H1 (cell line): ENCODE measurements around the gene ENOX2. TPM values are rescaled to one million over a fixed set of nuclear protein-coding genes. Genes with fewer than 3 reads are reported as not detected.

ENCODE experiments used
- CTCF ChIA-PET: fragments of 300-600 bp; sonication (Branson Sonifier 250); formaldehyde crosslinking; loops from one replicate; lab custom pipeline; 2021; ENCODE audit not compliant: partially characterized antibody; lab: Charles Lee
- POLR2A ChIA-PET: fragments of 300-600 bp; sonication (Branson Sonifier 250); formaldehyde crosslinking; loops from one replicate; lab custom pipeline; 2021; ENCODE audit warnings: inconsistent platforms; ENCODE audit not compliant: partially characterized antibody; lab: Charles Lee
- DNase-seq, 2 experiments: peaks; one replicate each; pipeline versions ENCODE4 v3.0.0 to v3.0.0-alpha.2; 2010 to 2022; ENCODE audit warnings: low spot score in 2 of 2, low read depth in 1 of 2, mixed read lengths in 1 of 2
- FAIRE-seq: peaks from 2 replicates; lab custom pipeline; 2011; peaks lifted over from hg19 to GRCh38; lab: Jason Lieb, UNC
- H2AFZ ChIP-seq: 2 replicates; pipeline ENCODE4 v1.8.1; 2012; ENCODE audit warnings: low read length, inconsistent platforms
- H2AK5ac ChIP-seq: 2 replicates; pipeline ENCODE4 v1.6.1; 2013; ENCODE audit warnings: low read depth, low read length
- H2BK120ac ChIP-seq: replicated peaks from 2 replicates; pipeline ENCODE3; 2013; ENCODE audit warnings: low read depth, low read length, inconsistent platforms
- H2BK12ac ChIP-seq: 2 replicates; pipeline ENCODE4 v1.6.1; 2013; ENCODE audit warnings: low read depth, low read length
- H2BK15ac ChIP-seq: 2 replicates; pipeline ENCODE4 v1.6.1; 2013; ENCODE audit warnings: low read length
- H2BK20ac ChIP-seq: 2 replicates; pipeline ENCODE4 v1.6.1; 2013; ENCODE audit warnings: low read length
- H2BK5ac ChIP-seq: 2 replicates; pipeline ENCODE4 v1.6.1; 2013; ENCODE audit warnings: low read depth, low read length
- H3K14ac ChIP-seq: 2 replicates; pipeline ENCODE4 v1.6.1; 2013; ENCODE audit warnings: inconsistent platforms; ENCODE audit not compliant: insufficient read length
- H3K18ac ChIP-seq: 2 replicates; pipeline ENCODE4 v1.6.1; 2013; ENCODE audit warnings: low read length; ENCODE audit errors: extremely low read depth
- H3K23ac ChIP-seq: 2 replicates; pipeline ENCODE4 v1.6.1; 2013; ENCODE audit warnings: inconsistent platforms; ENCODE audit not compliant: insufficient read length
- H3K23me2 ChIP-seq: 2 replicates; pipeline ENCODE4 v1.6.1; 2013; ENCODE audit warnings: low read depth, low read length
- H3K27ac ChIP-seq: 2 replicates; pipeline ENCODE4 v1.6.1; 2011; ENCODE audit warnings: low read depth, low read length, inconsistent platforms
- H3K27me3 ChIP-seq, 4 experiments: replicated peaks in 1 of 4; 1 replicate in 1 of 4; 2 replicates in 3 of 4; pipeline versions ENCODE4 v1.6.1 to v1.8.1; 2011 to 2013; ENCODE audit warnings: low read length in 3 of 4, mild to moderate bottlenecking in 3 of 4, inconsistent platforms in 2 of 4, mixed read lengths in 2 of 4, moderate library complexity in 1 of 4; ENCODE audit not compliant: control insufficient read depth in 3 of 4, insufficient read depth in 3 of 4; ENCODE audit errors: extremely low read depth in 1 of 4
- H3K36me3 ChIP-seq, 4 experiments: 2 replicates each; pipeline versions ENCODE4 v1.6.1 to v1.8.1; 2011 to 2013; ENCODE audit warnings: mild to moderate bottlenecking in 4 of 4, low read length in 3 of 4, moderate library complexity in 2 of 4, control low read depth in 1 of 4, inconsistent platforms in 1 of 4; ENCODE audit not compliant: insufficient read depth in 4 of 4, control insufficient read depth in 2 of 4
- H3K4ac ChIP-seq: replicated peaks from 2 replicates; pipeline ENCODE3; 2013; ENCODE audit warnings: low read length, low read depth, mixed read lengths, inconsistent platforms; ENCODE audit not compliant: insufficient read length
- H3K4me1 ChIP-seq, 4 experiments: replicated peaks in 1 of 4; 1 replicate in 1 of 4; 2 replicates in 3 of 4; pipeline versions ENCODE4 v1.6.1 to v1.8.1; 2011 to 2013; ENCODE audit warnings: low read length in 3 of 4, inconsistent platforms in 2 of 4, mixed read lengths in 1 of 4; ENCODE audit not compliant: insufficient read depth in 4 of 4, control insufficient read depth in 3 of 4
- H3K4me2 ChIP-seq, 2 experiments: 2 replicates each; pipeline versions ENCODE4 v1.6.1 to v1.8.1; 2011 to 2013; ENCODE audit warnings: low read depth in 2 of 2, low read length in 2 of 2, control low read depth in 1 of 2, inconsistent platforms in 1 of 2, mild to moderate bottlenecking in 1 of 2; ENCODE audit not compliant: insufficient read depth in 1 of 2
- H3K4me3 ChIP-seq, 4 experiments: fragments of 200-600, 300-600 bp in 1 of 4; sonication (generic), shearing (Covaris generic), sonication (Bioruptor Twin) in 1 of 4; 2 replicates each; pipeline versions ENCODE4 v1.5.1 to v1.8.1; 2011 to 2016; ENCODE audit warnings: low read length in 4 of 4, low read depth in 3 of 4, control low read depth in 2 of 4, inconsistent platforms in 2 of 4, mild to moderate bottlenecking in 2 of 4, mixed read lengths in 1 of 4, moderate library complexity in 1 of 4; ENCODE audit not compliant: insufficient read depth in 2 of 4; ENCODE audit errors: extremely low read depth in 1 of 4
- H3K56ac ChIP-seq: replicated peaks from 2 replicates; pipeline ENCODE3; 2013; ENCODE audit warnings: low read depth, mild to moderate bottlenecking, mixed read lengths, low read length, inconsistent platforms; ENCODE audit not compliant: insufficient read length
- H3K79me1 ChIP-seq: 2 replicates; pipeline ENCODE4 v1.6.1; 2013; ENCODE audit warnings: low read depth, low read length, control low read depth
- H3K79me2 ChIP-seq, 2 experiments: 2 replicates each; pipeline versions ENCODE4 v1.6.1 to v1.8.1; 2012 to 2013; ENCODE audit warnings: low read length in 2 of 2, mild to moderate bottlenecking in 2 of 2, inconsistent platforms in 1 of 2; ENCODE audit not compliant: insufficient read depth in 2 of 2, control insufficient read depth in 1 of 2
- H3K9ac ChIP-seq, 4 experiments: replicated peaks in 1 of 4; 1 replicate in 1 of 4; 2 replicates in 3 of 4; pipeline versions ENCODE4 v1.6.1 to v1.8.1; 2011 to 2013; ENCODE audit warnings: low read depth in 3 of 4, low read length in 3 of 4, control low read depth in 2 of 4, mild to moderate bottlenecking in 2 of 4, moderate library complexity in 2 of 4, inconsistent platforms in 1 of 4; ENCODE audit errors: extremely low read depth in 1 of 4
- H3K9me3 ChIP-seq, 2 experiments: 2 replicates each; pipeline versions ENCODE4 v1.6.1 to v1.8.1; 2012 to 2013; ENCODE audit warnings: mild to moderate bottlenecking in 2 of 2, moderate library complexity in 2 of 2, control low read depth in 1 of 2, inconsistent platforms in 1 of 2, low read depth in 1 of 2, low read length in 1 of 2, mixed read lengths in 1 of 2; ENCODE audit not compliant: insufficient read depth in 2 of 2
- H4K20me1 ChIP-seq, 2 experiments: replicated peaks in 1 of 2; 2 replicates each; pipeline versions ENCODE3 to v1.8.1; 2011 to 2013; ENCODE audit warnings: inconsistent platforms in 2 of 2, low read length in 2 of 2, mild to moderate bottlenecking in 1 of 2; ENCODE audit not compliant: insufficient read depth in 2 of 2, control insufficient read depth in 1 of 2
- H4K5ac ChIP-seq: 2 replicates; pipeline ENCODE4 v1.6.1; 2013; ENCODE audit warnings: low read length, low read depth, mixed read lengths, inconsistent platforms; ENCODE audit not compliant: insufficient read length
- H4K8ac ChIP-seq: 2 replicates; pipeline ENCODE4 v1.8.0; 2013; ENCODE audit warnings: mild to moderate bottlenecking, moderate library complexity, low read length, inconsistent platforms; ENCODE audit not compliant: insufficient read depth; ENCODE audit errors: extremely low read depth
- H4K91ac ChIP-seq: replicated peaks from 2 replicates; pipeline ENCODE3; 2013; ENCODE audit warnings: low read length, mixed read lengths, inconsistent platforms; ENCODE audit not compliant: insufficient read length
- ATF2 ChIP-seq: IDR thresholded peaks from 2 replicates; pipeline ENCODE4 v1.6.1; 2012; ENCODE audit warnings: low read length, inconsistent platforms
- BRCA1 ChIP-seq: IDR thresholded peaks from 2 replicates; pipeline ENCODE4 v1.6.1; 2012; ENCODE audit warnings: low read depth, low read length, improper control_type of control experiment
- CEBPB ChIP-seq: IDR thresholded peaks from 2 replicates; pipeline ENCODE4 v1.6.1; 2012; ENCODE audit warnings: low read depth, low read length
- CREB1 ChIP-seq: IDR thresholded peaks from 2 replicates; pipeline ENCODE4 v1.6.1; 2012; ENCODE audit warnings: inconsistent platforms
- RAD21 ChIP-seq, 2 experiments: IDR thresholded peaks in 1 of 2; conservative IDR thresholded peaks in 1 of 2; 2 replicates each; pipeline ENCODE4 v1.6.1; 2011; ENCODE audit warnings: low read depth in 2 of 2, low read length in 2 of 2, improper control_type of control experiment in 1 of 2, inconsistent platforms in 1 of 2, mild to moderate bottlenecking in 1 of 2, moderate library complexity in 1 of 2
- RFX5 ChIP-seq: IDR thresholded peaks from 2 replicates; pipeline ENCODE4 v1.6.1; 2011; ENCODE audit warnings: low read depth, low read length, improper control_type of control experiment, borderline replicate concordance
- WGBS, 2 experiments: shearing (Covaris generic) in 1 of 2; methylation state at CpG; one replicate each; pipeline versions ENCODE4 v1.1.6 to v1.1.7; 2013 to 2015; ENCODE audit warnings: low lambda C conversion rate in 2 of 2, mixed read lengths in 2 of 2, inconsistent platforms in 1 of 2, low coverage in 1 of 2, missing lambda C conversion rate in 1 of 2; ENCODE audit not compliant: insufficient replicate concordance in 2 of 2, insufficient coverage in 1 of 2, insufficient read length in 1 of 2; ENCODE audit errors: extremely low coverage in 1 of 2, missing lambda C conversion rate in 1 of 2; 5-methylcytosine and 5-hydroxymethylcytosine counted together
- polyA plus RNA-seq, 7 experiments: library from polyadenylated mRNA; depleted of rRNA in 3 of 7; stranded (reverse) in 5 of 7; unstranded in 2 of 7; fragments of >200 nt in 5 of 7; fragments of 200-250 nt in 2 of 7; gene quantifications; 1 replicate in 5 of 7; 2 replicates in 1 of 7; 4 replicates in 1 of 7; pipeline versions ENCODE4 v1.2.1 to v1.2.3, GENCODE V29; 2011 to 2013; ENCODE audit warnings: missing spikeins in 2 of 7, mixed read lengths in 2 of 7
- total RNA-seq: library from RNA; stranded (reverse); fragmentation: NEBNext Ultra II Directional; extraction: Animal tissue kit (Norgen Biotek cat#: 25700); gene quantifications from 2 replicates; pipeline ENCODE4 v1.2.1, GENCODE V29; 2021

ENOX2 gene
- total and polyA plus RNA-seq, 2 of the 8 experiments (the other 6 are each of a cell fraction or from before 2014, with no cell fraction given): 4.5 to 12.3 TPM

GRCh38 chrX:130714665-130715064 is 188.3 kb downstream of the ENOX2 start:
- Histone ChIP-seq H3K4ac (no peak overlapping the region), H3K9me3 (no peaks in the 10 kb centered on the region), H3K14ac (no peak overlapping the region), H3K9ac (no peak overlapping the region), H2BK120ac (no peak overlapping the region), H2BK12ac (no peak overlapping the region), H4K5ac (no peak overlapping the region), H3K27ac (no peak overlapping the region), H4K91ac (no peak overlapping the region), H3K4me3 (no peak overlapping the region), H2BK5ac (no peak overlapping the region), H4K8ac (no peak overlapping the region), H3K4me1 (peaks cover 0 to 5% (median 0%) of the 10 kb centered on the region in 4 experiments; a peak in 2 of 7 replicates), H2AK5ac (no peak overlapping the region), H3K27me3 (no peaks in the 10 kb centered on the region), H3K23ac (no peak overlapping the region), H3K23me2 (no peaks in the 10 kb centered on the region), H4K20me1 (no peaks in the 10 kb centered on the region), H2BK15ac (no peak overlapping the region), H3K56ac (no peak overlapping the region), H3K79me1 (no peaks in the 10 kb centered on the region), H2BK20ac (no peak overlapping the region), H3K79me2 (no peaks in the 10 kb centered on the region), H2AFZ (no peak overlapping the region), H3K18ac (no peak overlapping the region), H3K4me2 (no peak overlapping the region), H3K36me3 (no peaks in the 10 kb centered on the region)
- ChIA-PET POLR2A (no interaction called here), CTCF (interaction anchor here (0.5 to 0.6 kb wide), 2 partner anchors 175 to 231 kb away, joined by 3 to 4 read pairs; no protein-coding TSS in a partner anchor)
- no peak for FAIRE-seq
- WGBS, 2 experiments: 83% methylated on average over 2 of the region's 2 CpGs; no CpG with 5 or more reads in 1 of the 2 experiments
- no peak for DNase-seq
- TF ChIP-seq CEBPB (no peak), ATF2 (no peak), RAD21 (IDR thresholded peaks at IDR 0.05 in 1 of 2, conservative IDR thresholded peaks at IDR 0.05 in 1 of 2; ENCODE audit: low read depth in 2 of 2, low read length in 2 of 2) (no peak), BRCA1 (no peak), CREB1 (no peak), RFX5 (no peak)
